SJSA1 (cell line): Measurements from ENCODE around the gene MPC1L. TPM values are rescaled to one million over a fixed set of nuclear protein-coding genes. Genes with fewer than 3 reads are reported as not detected.
"Not testable (repeated sequence)": the region's sequence is repeated elsewhere in the genome, so short reads cannot be mapped to it uniquely, and the experiment has no call there.

Experiments used
- DNase-seq, 2 experiments: peaks; one replicate each; pipeline ENCODE4 v3.0.0-alpha.2; 2015 to 2020; ENCODE audit warnings: low spot score in 2 of 2, low read depth in 1 of 2
- H3K27ac ChIP-seq: fragments of 250-450 bp; sonication (Bioruptor Pico); 2 replicates; pipeline ENCODE4 v1.5.1; 2020; ENCODE audit warnings: mild to moderate bottlenecking, moderate library complexity
- H3K27me3 ChIP-seq: fragments of 250-450 bp; sonication (Bioruptor Pico); replicated peaks from 2 replicates; pipeline ENCODE4 v1.5.1; 2020; ENCODE audit warnings: mild to moderate bottlenecking, moderate library complexity
- H3K36me3 ChIP-seq: fragments of 250-450 bp; sonication (Bioruptor Pico); 2 replicates; pipeline ENCODE4 v1.5.1; 2020; ENCODE audit warnings: mild to moderate bottlenecking
- H3K4me1 ChIP-seq: fragments of 250-450 bp; sonication (Bioruptor Pico); replicated peaks from 2 replicates; pipeline ENCODE4 v1.6.1; 2021; ENCODE audit warnings: mild to moderate bottlenecking
- H3K4me3 ChIP-seq: fragments of 250-450 bp; sonication (Bioruptor Pico); 2 replicates; pipeline ENCODE4 v1.5.1; 2020; ENCODE audit warnings: mild to moderate bottlenecking
- H3K9me3 ChIP-seq: fragments of 250-450 bp; sonication (Bioruptor Pico); replicated peaks from 2 replicates; pipeline ENCODE4 v1.5.1; 2020; ENCODE audit warnings: mild to moderate bottlenecking
- total RNA-seq: library from RNA; depleted of rRNA; stranded (reverse); fragments of >200 nt; shearing (Covaris generic); gene quantifications from 2 replicates; pipeline ENCODE4 v1.2.3, GENCODE V29; 2014; rRNA removed

MPC1L gene
- not detected in 2 replicates for total RNA-seq

DNA sequence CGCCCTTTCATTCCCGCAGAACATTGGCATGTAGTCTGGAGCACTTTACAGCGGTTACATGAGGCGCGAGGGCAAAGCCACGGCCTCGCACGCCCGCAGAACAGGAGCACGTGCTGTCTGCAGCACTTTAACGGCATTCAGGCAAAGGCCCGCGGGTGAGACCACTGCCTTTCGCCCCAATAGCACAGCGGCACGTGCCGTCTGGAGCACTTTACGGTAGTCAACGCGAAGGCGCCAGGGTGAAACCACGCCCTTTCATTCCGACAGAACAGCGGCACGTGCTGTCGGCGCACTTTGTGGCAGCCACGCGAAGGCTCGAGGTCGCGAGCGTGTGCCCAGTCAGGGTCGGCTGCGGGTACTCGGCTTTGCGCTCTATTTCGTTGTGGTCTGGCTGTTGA is at the start of gene MPC1L:
Gene MPC1L (plus strand): TSS at position 290 of the 398 bp plus-strand sequence. CDS start 138 bp downstream, outside the sequence.
- Histone ChIP-seq H3K9me3 (no peaks in the 10 kb centered on the region), H3K4me1 (no peaks in the 10 kb centered on the region), H3K27ac (no peak within 1 kb of the TSS), H3K27me3 (no peaks in the 10 kb centered on the region), H3K36me3 (no peaks in the 10 kb centered on the region), H3K4me3 (no peak within 1 kb of the TSS)
- DNase-seq: no peak

DNA sequence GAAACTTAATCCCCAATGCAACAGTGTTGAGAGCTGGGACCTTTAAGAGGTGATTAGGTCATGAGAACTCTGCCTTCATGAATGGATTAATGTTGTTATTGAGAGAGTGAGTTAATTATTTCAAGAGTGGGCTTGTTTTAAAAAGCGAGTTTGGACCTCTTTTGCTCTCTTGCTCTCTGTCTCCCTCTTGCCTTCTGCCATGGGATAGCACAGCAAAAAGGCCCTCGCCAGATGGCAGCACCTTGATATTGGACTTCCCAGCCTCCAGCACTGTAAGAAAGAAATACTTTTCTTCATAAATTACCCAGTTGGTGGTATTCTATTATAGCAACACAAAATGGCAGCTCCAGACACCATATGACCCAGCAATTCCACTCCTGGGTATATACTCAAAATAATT is 49.5 kb upstream of the MPC1L start:
- no peak overlapping the region for H3K27ac ChIP-seq
- H3K4me3 ChIP-seq: no peak overlapping the region
- no peaks in the 10 kb centered on the region for H3K36me3 ChIP-seq
- DNase-seq: no peak
- H3K9me3 ChIP-seq: no peaks in the 10 kb centered on the region
- no peaks in the 10 kb centered on the region for H3K4me1 ChIP-seq
- no peaks in the 10 kb centered on the region for H3K27me3 ChIP-seq

- H3K9me3 ChIP-seq, H3K36me3 ChIP-seq, H3K4me1 ChIP-seq, H3K27ac ChIP-seq, H3K27me3 ChIP-seq, H3K4me3 ChIP-seq, DNase-seq: not testable (repeated sequence)
These were observed 47.8 kb upstream of the MPC1L start for GRCh38 chrX:40575411-40575810.

DNA sequence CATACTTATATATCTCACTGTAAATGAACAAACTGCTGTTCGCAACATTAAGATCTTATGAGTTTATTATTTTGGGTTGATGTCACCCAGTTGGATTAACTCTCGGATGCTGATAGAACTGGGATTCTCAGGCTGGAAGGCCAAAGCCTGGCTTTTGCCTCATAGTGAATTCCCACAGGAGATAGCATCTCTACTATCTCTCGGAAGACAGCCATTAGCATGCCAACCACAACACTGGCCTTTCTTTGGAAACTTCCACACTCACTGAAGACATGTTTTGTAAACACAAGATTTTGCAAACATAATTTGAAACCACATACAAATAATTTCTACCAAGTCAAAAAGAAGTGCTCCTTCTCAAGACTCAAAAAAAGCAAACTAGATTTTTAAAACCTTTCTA is 46.9 kb upstream of the MPC1L start:
- H3K27me3 ChIP-seq: no peaks in the 10 kb centered on the region
- H3K9me3 ChIP-seq: no peaks in the 10 kb centered on the region
- H3K27ac ChIP-seq: no peak overlapping the region
- H3K4me1 ChIP-seq: no peaks in the 10 kb centered on the region
- no peak for DNase-seq
- H3K4me3 ChIP-seq: no peak overlapping the region
- peaks cover 3% of the 10 kb centered on the region; the same call in 1 of the 2 replicates for H3K36me3 ChIP-seq

- Histone ChIP-seq H3K27ac (no peak overlapping the region), H3K36me3 (peaks cover 3% of the 10 kb centered on the region; the same call in 1 of the 2 replicates), H3K27me3 (no peaks in the 10 kb centered on the region)
These were observed 45.1 kb upstream of the MPC1L start for GRCh38 chrX:40578039-40578695.

DNA sequence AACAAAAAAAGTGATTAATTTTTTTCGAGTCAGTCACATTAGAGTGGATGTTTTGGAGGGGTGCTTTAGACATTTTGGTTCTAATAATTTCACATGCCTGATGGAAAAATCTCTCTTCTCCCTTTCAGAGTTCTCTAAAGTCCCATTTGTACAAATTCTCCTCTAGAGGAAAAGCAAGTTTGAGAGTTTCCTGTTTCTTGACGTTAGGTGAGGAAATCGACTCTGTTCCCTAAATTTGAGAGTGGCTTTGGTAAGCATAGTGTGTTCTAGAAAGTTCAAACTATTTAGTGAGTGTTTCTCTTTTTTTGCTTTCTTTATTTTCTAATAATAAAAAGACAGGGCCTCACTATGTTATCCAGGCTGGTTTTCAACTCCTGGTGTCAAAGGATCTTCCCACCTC is 44.1 kb upstream of the MPC1L start:
- no peak overlapping the region for H3K4me3 ChIP-seq
- H3K4me1 ChIP-seq: peaks cover 4% of the 10 kb centered on the region; the same call in 1 of the 2 replicates
- no peaks in the 10 kb centered on the region for H3K9me3 ChIP-seq
- H3K36me3 ChIP-seq: peaks cover 3% of the 10 kb centered on the region; the same call in 1 of the 2 replicates
- H3K27ac ChIP-seq: no peak overlapping the region
- no peaks in the 10 kb centered on the region for H3K27me3 ChIP-seq
- no peak for DNase-seq

More at GRCh38 chrX:40578039-40578695, 45.1 kb upstream of the MPC1L start:
- Histone ChIP-seq H3K4me1 (peaks cover 4% of the 10 kb centered on the region; the same call in 1 of the 2 replicates), H3K9me3 (no peaks in the 10 kb centered on the region), H3K4me3 (no peak overlapping the region)
- no peak for DNase-seq

DNA sequence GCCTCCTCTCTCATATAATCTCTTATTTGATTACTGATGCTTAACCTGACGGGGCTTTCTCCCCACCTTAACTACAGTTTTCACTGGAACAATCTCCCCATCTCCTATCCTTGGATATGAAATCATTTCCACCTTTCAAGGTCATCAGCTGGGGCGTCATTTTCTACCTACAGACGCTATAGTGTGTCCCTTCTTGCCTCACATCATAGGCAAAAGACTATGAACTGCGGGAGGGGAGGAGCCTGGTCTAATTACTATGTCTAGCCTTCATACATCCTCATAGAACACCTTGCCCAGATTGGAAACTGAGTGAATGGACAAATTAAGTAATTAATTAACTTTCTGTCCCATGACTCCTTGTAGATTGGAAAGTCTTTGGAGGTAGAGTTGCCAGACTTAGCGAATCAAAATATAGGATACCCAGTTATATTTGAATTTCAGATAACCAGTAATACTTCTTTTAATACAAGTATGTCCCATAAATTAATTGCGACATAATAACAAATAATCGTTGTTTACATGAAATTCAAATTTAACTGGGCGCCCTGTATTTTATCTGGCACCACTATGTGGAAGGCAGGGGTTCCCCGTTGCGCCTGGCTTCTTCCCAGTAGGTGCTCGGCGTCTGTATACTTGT is 43.2 kb upstream of the MPC1L start:
- no peak for DNase-seq
- Histone ChIP-seq H3K27me3 (no peaks in the 10 kb centered on the region), H3K4me3 (peak overlapping the region; percentile 72), H3K36me3 (peaks cover 3% of the 10 kb centered on the region; the same call in 1 of the 2 replicates), H3K4me1 (peaks cover 4% of the 10 kb centered on the region; the same call in 1 of the 2 replicates), H3K9me3 (no peaks in the 10 kb centered on the region), H3K27ac (peak overlapping the region; percentile 63; the same call in 1 of the 2 replicates)

GRCh38 chrX:40580537-40581335 is 42.5 kb upstream of the MPC1L start, which contains the start of gene ATP6AP2:
TSS of gene ATP6AP2 (plus strand) at chrX:40580970. CDS start at chrX:40581066, 96 bp downstream.
- peak; percentile 89 to 90 for DNase-seq
- no peaks in the 10 kb centered on the region for H3K27me3 ChIP-seq
- peaks cover 3% of the 10 kb centered on the region; the same call in 1 of the 2 replicates for H3K36me3 ChIP-seq
- peaks cover 4% of the 10 kb centered on the region; the same call in 1 of the 2 replicates for H3K4me1 ChIP-seq
- peak within 1 kb of the TSS; percentile 63 for H3K27ac ChIP-seq
- H3K9me3 ChIP-seq: no peaks in the 10 kb centered on the region
- peak within 1 kb of the TSS; percentile 72 for H3K4me3 ChIP-seq

DNA sequence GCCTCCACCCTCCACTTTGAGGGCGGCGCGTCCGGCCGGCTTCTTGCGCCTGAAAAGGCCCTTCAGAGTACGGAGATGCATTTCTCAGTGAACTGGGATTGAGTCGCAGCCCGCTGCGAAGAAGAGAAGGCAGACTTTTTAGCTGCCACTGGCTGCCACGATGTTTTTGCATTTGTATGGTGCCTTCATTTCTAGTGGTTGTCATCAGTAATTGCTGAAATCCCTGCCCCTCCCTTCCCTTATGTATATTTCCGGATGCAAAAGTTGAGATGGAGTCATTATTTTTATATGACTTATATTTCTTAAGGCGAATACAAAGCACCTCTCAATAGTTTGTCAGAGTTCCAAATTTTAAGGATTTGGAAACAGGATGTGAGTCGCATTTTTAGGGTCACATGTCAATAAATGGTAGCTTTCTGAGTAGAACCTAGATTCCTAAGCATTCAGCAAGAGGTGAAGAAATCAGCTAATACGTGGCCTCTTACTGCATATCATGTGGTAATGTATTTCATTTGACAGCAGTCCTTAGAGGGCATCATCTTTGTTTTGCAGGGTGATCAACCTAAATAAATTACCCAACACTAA is 41.8 kb upstream of the MPC1L start:
- DNase-seq: peak in 1 of 2 experiments; percentile 6
- Histone ChIP-seq H3K27ac (peak overlapping the region; percentile 63), H3K9me3 (no peaks in the 10 kb centered on the region), H3K27me3 (no peaks in the 10 kb centered on the region), H3K36me3 (peaks cover 3% of the 10 kb centered on the region; the same call in 1 of the 2 replicates), H3K4me3 (peak overlapping the region; percentile 72), H3K4me1 (peaks cover 4% of the 10 kb centered on the region; the same call in 1 of the 2 replicates)

DNA sequence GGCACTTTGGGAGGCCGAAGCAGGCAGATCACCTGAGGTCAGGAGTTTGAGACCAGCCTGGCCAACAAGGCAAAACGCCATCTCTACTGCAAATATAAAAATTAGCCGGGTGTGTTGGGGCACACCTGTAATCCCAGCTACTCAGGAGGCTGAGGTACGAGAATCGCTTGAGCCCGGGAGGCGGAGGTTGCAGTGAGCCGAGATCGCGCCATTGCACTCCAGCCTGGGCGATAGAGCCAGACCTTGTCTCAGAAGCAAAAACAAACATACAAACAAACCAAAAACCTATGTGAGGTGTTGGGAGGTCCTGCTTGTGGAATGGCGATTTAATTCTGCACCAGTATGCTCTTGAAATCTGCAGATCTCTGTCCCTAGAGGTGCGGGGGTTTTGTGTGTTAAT is 41.0 kb upstream of the MPC1L start:
- not testable (repeated sequence) for H3K4me1 ChIP-seq, H3K36me3 ChIP-seq, DNase-seq, H3K9me3 ChIP-seq, H3K27ac ChIP-seq, H3K27me3 ChIP-seq, H3K4me3 ChIP-seq

GRCh38 chrX:40582811-40583210 is 40.4 kb upstream of the MPC1L start:
- H3K27me3 ChIP-seq: no peaks in the 10 kb centered on the region
- H3K4me1 ChIP-seq: peaks cover 4% of the 10 kb centered on the region; the same call in 1 of the 2 replicates
- H3K9me3 ChIP-seq: no peaks in the 10 kb centered on the region
- H3K27ac ChIP-seq: no peak overlapping the region
- no peak for DNase-seq
- peaks cover 3% of the 10 kb centered on the region; the same call in 1 of the 2 replicates for H3K36me3 ChIP-seq
- H3K4me3 ChIP-seq: no peak overlapping the region

DNA sequence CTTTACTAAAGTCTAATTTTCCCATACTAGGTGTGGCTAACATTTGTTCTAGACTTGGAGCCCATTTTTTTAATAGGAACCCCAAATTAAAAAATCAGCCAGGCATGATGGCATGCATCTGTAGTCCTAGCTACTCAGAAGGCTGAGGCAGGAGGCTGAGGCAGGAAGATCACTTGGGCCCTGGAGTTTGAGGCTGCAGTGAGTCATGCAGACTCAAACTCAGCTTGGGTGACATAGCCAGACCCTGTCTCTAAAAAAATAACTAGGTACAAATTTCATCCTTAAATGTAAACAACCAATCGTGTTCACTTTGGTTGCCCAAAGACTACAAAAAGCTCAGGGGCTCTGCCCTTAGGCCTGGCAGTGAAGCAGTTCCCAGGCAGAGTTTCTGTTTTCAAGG is 35.6 kb upstream of the MPC1L start:
- not testable (repeated sequence) for H3K4me3 ChIP-seq, H3K27ac ChIP-seq, H3K36me3 ChIP-seq, H3K4me1 ChIP-seq, DNase-seq, H3K9me3 ChIP-seq, H3K27me3 ChIP-seq

DNA sequence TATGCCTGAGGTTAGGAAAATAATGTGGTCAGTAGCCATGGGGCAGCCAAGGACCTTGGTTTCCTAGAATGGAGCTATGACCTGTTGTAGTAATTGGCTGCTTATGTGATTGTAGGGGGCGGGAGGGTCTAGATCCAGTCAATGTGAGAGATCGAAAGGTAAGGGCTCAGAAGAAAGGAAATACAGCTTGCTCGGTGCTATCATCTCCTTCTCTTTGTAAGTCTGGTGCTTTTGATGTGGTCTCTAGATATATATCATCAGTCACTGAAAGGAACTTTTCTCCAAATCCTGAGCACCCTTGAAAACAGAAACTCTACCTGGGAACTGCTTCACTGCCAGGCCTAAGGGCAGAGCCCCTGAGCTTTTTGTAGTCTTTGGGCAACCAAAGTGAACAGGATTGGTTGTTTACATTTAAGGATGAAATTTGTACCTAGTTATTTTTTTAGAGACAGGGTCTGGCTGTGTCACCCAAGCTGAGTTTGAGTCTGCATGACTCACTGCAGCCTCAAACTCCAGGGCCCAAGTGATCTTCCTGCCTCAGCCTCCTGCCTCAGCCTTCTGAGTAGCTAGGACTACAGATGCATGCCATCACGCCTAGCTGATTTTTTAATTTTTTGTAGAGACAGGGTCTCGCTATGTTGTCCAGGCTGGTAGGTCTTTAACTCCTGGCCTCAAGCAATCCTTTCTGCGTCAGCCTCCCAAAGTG is 33.5 kb upstream of the MPC1L start:
- not testable (repeated sequence) for H3K36me3 ChIP-seq, H3K27ac ChIP-seq, H3K4me1 ChIP-seq, H3K27me3 ChIP-seq, H3K4me3 ChIP-seq, DNase-seq, H3K9me3 ChIP-seq
